GM18505 (cell line): ENCODE results near the gene CDC20B.
A peak's percentile ranks its signal among the peaks of the same experiment; 100 is the strongest.

Experiments
- ATAC-seq: cut with Tn5 transposase; IDR thresholded peaks from one replicate; pipeline ENCODE4 v1.9.1; 2021; ENCODE audit not compliant: unreplicated experiment
- POLR2A ChIP-seq: IDR thresholded peaks from 4 replicates; pipeline ENCODE4 v1.6.1; 2011; ENCODE audit warnings: borderline replicate concordance; ENCODE audit not compliant: insufficient read depth, insufficient read length; ENCODE audit errors: extremely low read depth

CDC20B gene

DNA sequence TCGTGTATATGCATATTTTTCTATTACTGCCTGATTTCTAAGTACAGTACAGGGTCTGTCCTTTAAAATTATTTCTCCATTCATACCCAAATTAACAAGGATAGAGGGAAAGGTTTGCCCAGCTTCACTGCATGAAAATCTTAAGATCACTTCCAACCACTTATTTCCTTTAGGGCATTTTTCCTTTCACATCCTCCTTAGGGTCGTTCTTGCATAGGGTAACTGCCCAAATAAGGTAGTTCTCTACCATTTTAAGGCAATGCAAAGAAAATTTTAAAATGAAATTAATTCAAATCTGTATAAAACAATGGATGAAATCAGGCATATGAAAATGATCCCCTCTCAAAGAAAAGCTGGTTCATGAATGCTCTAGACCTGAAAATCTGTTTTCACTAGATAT, 4.1 kb upstream of the CDC20B start:
- no peak for TF ChIP-seq POLR2A
- no peak for ATAC-seq

GRCh38 chr5:55176176-55176818, 3.3 kb upstream of the CDC20B start:
- no peak for ATAC-seq
- no peak for TF ChIP-seq POLR2A

DNA sequence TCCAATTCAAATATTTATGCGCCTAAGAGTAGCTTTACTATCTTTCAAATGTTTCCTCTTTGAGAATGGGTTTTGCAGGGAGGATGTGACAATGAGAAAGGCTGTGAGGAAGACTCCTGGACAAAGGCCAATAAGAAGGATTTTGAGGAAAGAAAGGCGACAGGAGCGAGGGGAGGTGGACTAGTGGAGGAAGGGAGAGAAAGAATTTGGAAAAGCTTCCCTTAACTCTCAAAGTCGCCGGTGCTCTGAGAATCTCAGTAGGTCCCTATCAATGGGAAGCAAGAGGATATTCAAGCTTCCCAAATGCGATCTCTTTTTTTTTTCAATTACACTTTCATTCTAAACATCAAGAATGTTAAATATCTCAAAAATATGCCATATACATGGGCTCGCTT, 2.8 kb upstream of the CDC20B start:
- no peak for TF ChIP-seq POLR2A
- ATAC-seq: no peak

GRCh38 chr5:55173687-55174230, 782 bp upstream of the CDC20B start:
- no peak for TF ChIP-seq POLR2A
- ATAC-seq: peak; percentile 6

DNA sequence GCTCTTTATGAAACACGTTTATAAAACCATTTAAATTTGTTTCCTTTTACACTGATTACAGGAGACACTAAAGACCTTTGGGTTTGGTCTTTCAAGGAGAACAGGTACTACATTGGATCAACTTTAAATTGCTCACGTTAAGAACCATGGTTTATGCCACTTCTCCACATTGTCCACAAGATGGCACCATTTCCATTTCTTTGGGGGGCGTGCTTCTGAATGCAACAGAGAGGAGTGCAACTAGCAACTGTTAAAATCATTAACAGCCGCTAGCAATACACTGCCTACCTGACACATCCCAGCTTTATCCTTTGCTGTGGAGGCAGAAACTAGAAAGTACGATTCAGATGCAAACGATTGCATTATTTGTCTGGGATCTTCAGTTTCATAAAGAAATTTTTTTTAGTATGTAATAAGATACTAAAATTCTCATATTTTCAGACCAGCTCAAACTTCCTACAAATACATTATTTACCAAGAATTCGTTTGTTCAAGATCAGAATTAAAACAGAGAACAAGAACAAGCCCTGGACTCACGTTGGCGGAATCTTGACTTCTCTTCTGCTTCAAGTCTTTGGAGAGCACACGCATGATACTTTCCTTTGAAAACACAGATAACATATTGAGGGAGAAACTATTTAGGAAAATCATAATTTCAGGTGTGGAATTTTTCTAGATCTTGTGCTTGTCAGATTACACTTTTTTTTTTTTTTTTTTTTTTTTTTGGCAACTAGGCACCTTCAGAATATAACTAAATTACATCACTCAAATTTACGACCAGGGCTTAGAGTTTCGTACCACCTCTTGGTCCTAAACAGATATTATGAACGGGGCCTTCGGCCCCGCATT, 702 bp downstream of the CDC20B start:
- no peak for TF ChIP-seq POLR2A
- ATAC-seq: peak; percentile 47

GRCh38 chr5:55171471-55171870, 1.5 kb downstream of the CDC20B start:
- ATAC-seq: no peak
- TF ChIP-seq POLR2A: no peak

GRCh38 chr5:55162666-55163065, 10.3 kb downstream of the CDC20B start:
- TF ChIP-seq POLR2A: no peak
- ATAC-seq: no peak

DNA sequence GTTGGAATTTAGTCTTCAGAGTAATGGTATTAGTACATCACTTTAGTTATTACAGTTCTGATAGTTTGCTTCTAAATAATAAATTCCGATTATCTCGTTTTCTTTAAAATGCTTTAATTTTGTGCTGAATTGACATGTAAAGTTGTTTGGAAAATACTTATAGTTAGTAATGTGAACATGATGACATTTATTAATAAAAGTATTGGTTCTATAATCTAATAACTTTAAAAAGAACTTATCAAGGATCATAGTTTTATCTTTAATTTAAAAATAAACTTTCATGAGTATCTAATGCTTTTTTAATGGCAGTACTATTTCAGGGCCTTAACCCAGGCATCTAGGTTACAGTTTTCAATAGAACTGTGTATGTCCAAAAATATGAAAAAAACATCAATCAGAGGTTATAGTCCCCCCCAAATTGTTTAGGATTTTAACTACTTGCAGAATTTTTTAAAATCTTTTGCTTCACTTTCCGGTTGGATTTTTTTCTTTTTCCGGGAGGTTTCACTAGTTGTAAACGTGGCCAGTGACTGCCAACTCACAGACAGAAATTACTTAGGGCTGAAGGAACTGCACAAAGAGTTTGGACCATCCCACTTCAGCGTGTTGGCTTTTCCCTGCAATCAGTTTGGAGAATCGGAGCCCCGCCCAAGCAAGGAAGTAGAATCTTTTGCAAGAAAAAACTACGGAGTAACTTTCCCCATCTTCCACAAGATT, 12.3 kb downstream of the CDC20B start:
- no peak for TF ChIP-seq POLR2A

GRCh38 chr5:55159763-55160492, 13.0 kb downstream of the CDC20B start, which contains the start of gene GPX8:
Gene GPX8 (plus strand): TSS chr5:55160171. CDS start chr5:55160193, 22 bp downstream.
- ATAC-seq: no peak
- TF ChIP-seq POLR2A: no peak

More for the DNA sequence above, 12.3 kb downstream of the CDC20B start:
- ATAC-seq: no peak

DNA sequence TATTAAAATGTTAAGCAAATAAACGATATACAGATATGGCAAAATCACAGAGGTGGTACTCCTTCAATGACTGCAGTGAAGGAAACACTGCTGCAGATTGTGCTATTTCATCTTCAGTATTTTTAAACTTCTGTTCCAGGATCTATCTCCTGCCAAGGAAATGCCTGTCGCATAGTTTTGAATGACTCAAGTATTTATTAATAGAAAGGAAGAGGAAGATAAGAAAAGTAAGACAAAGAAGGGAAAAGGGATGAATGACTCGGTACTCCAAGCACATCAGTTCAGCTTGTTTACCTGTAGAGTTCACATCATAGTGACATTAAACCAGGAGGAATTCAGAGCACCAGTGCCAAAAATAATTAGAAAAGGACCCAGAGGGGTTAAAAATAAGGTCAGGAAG, 18.1 kb downstream of the CDC20B start:
- TF ChIP-seq POLR2A: no peak
- ATAC-seq: no peak

DNA sequence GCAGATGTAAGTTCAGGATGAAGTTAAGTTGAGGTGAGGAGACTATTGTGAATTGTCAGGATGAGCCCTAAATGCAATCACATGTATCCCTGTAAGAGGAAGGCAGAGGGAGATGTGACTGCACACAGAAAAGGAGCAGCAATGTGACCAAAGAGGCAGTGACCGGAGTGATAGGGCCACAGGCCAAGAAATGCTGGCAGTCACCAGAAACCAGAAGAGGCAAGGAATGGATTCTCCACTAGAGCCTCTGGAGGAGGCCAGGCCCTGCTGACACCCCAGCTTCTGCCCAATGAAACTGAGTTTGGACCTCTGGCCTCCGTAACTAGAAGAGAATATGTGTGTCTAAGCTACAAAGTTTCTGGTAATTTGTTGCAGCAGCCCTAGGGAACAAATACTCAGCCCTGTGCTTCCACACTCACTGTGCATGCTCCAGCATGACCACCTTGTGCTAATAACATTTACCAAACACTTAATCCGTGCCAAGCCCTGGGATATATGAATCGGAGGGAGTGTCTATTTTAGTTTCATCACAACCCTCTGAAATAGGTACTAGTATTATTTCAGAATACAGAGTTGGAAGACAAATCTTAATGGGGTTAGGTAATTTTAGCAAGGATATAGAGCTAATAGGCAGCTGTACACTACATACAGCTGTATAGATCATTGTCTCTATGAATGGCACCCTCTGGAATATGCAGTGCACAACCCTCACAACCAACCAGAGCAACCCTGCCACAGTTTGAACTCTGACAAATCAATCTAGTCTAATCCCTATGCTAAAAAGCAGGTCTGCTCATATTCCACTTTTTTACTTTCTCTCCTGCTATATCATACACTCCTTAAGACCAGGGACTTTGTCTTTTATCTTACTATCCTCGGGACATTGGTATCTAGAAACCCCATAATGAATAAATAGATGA, 20.8 kb downstream of the CDC20B start:
- no peak for TF ChIP-seq POLR2A
- ATAC-seq: no peak
